ENCODE measurements around the gene CAMTA1.

- no peak for TF ChIP-seq CTCF (IDR thresholded peaks at IDR 0.05; ENCODE audit: insufficient read depth, low read length, poor library complexity, severe bottlenecking)
- TF ChIP-seq EZH2phosphoT487 (conservative IDR thresholded peaks at IDR 0.05; ENCODE audit: low read length), result no peak
Measured at GRCh38 chr1:6777813-6778212, 7.4 kb upstream of the CAMTA1 start.

Measured in SU-DHL-6 (cell line).